ENCODE measurements around the gene QPCT.

The QPCT gene

GRCh38 chr2:37364351-37364750 lies 19.9 kb downstream of the QPCT start:
- no peak for DNase-seq (ENCODE audit: low read depth)
- H3K4me3 ChIP-seq (ENCODE audit: low read depth, low read length) = no peak overlapping the region
- TF ChIP-seq MYC (IDR thresholded peaks at IDR 0.05; ENCODE audit: low read depth, low read length) (no peak), POLR2A (IDR thresholded peaks at IDR 0.05; ENCODE audit: extremely low read depth, insufficient read length) (no peak), CTCF (IDR thresholded peaks at IDR 0.05; ENCODE audit: low read depth, low read length) (no peak), MAX (IDR thresholded peaks at IDR 0.05; ENCODE audit: low read depth, low read length) (no peak)

GRCh38 chr2:37365669-37366068 lies 21.2 kb downstream of the QPCT start:
- H3K4me3 ChIP-seq (ENCODE audit: low read depth, low read length) = no peak overlapping the region
- no peak for TF ChIP-seq MAX (IDR thresholded peaks at IDR 0.05; ENCODE audit: low read depth, low read length)
- no peak for TF ChIP-seq POLR2A (IDR thresholded peaks at IDR 0.05; ENCODE audit: extremely low read depth, insufficient read length)
- TF ChIP-seq CTCF (IDR thresholded peaks at IDR 0.05; ENCODE audit: low read depth, low read length) = no peak
- no peak for TF ChIP-seq MYC (IDR thresholded peaks at IDR 0.05; ENCODE audit: low read depth, low read length)
- no peak for DNase-seq (ENCODE audit: low read depth)

- DNase-seq (ENCODE audit: low read depth) = no peak
- no peak for TF ChIP-seq POLR2A (IDR thresholded peaks at IDR 0.05; ENCODE audit: extremely low read depth, insufficient read length)
Measured at GRCh38 chr2:37366773-37367172, 22.3 kb downstream of the QPCT start.

GRCh38 chr2:37367310-37367709 lies 22.9 kb downstream of the QPCT start:
- TF ChIP-seq POLR2A (IDR thresholded peaks at IDR 0.05; ENCODE audit: extremely low read depth, insufficient read length) (no peak), CTCF (IDR thresholded peaks at IDR 0.05; ENCODE audit: low read depth, low read length) (no peak), MYC (IDR thresholded peaks at IDR 0.05; ENCODE audit: low read depth, low read length) (no peak), MAX (IDR thresholded peaks at IDR 0.05; ENCODE audit: low read depth, low read length) (no peak)
- DNase-seq (ENCODE audit: low read depth) = no peak
- H3K4me3 ChIP-seq (ENCODE audit: low read depth, low read length) = no peak overlapping the region

More at GRCh38 chr2:37366773-37367172, 22.3 kb downstream of the QPCT start:
- H3K4me3 ChIP-seq (ENCODE audit: low read depth, low read length) = no peak overlapping the region

GRCh38 chr2:37367984-37368383 lies 23.6 kb downstream of the QPCT start:
- TF ChIP-seq MAX (IDR thresholded peaks at IDR 0.05; ENCODE audit: low read depth, low read length) = no peak
- no peak for TF ChIP-seq CTCF (IDR thresholded peaks at IDR 0.05; ENCODE audit: low read depth, low read length)
- TF ChIP-seq MYC (IDR thresholded peaks at IDR 0.05; ENCODE audit: low read depth, low read length) = no peak
- TF ChIP-seq POLR2A (IDR thresholded peaks at IDR 0.05; ENCODE audit: extremely low read depth, insufficient read length) = no peak
- no peak for DNase-seq (ENCODE audit: low read depth)
- no peak overlapping the region for H3K4me3 ChIP-seq (ENCODE audit: low read depth, low read length)

- TF ChIP-seq MAX (IDR thresholded peaks at IDR 0.05; ENCODE audit: low read depth, low read length) (no peak), CTCF (IDR thresholded peaks at IDR 0.05; ENCODE audit: low read depth, low read length) (no peak), POLR2A (IDR thresholded peaks at IDR 0.05; ENCODE audit: extremely low read depth, insufficient read length) (no peak), MYC (IDR thresholded peaks at IDR 0.05; ENCODE audit: low read depth, low read length) (no peak)
- H3K4me3 ChIP-seq (ENCODE audit: low read depth, low read length) = no peak overlapping the region
- no peak for DNase-seq (ENCODE audit: low read depth)
Measured at GRCh38 chr2:37370666-37371065, 26.2 kb downstream of the QPCT start.
